Activated B cell treated with CpG ODN at 0.5 μM for 24 hours (primary cell): ENCODE measurements around the gene LSR. TPM values are rescaled to one million over a fixed set of nuclear protein-coding genes. Genes with fewer than 3 reads are reported as not detected.
"Not testable (repeated sequence)": the region's sequence is repeated elsewhere in the genome, so short reads cannot be mapped to it uniquely, and the experiment has no call there.

Experiments used
- ATAC-seq: fragments of 200-7000 bp; cut with Tn5 transposase; one replicate; pipeline ENCODE4 v1.10.0; 2021; ENCODE audit warnings: low read depth, mild to moderate bottlenecking, moderate library complexity
- CTCF ChIA-PET: fragments of 350-600 bp; sonication (Branson Sonifier 250); formaldehyde crosslinking; loops from one replicate; lab custom pipeline; 2021; ENCODE audit warnings: antibody characterized with exemption; lab: Charles Lee
- POLR2A ChIA-PET: fragments of 350-600 bp; sonication (Branson Sonifier 250); formaldehyde crosslinking; loops from one replicate; lab custom pipeline; 2021; ENCODE audit warnings: antibody characterized with exemption; lab: Charles Lee
- DNase-seq: peaks from one replicate; pipeline ENCODE4 v3.0.0; 2022
- H3K27ac Mint-ChIP-seq: one replicate; pipeline ENCODE4 v1.8.0; 2020; ENCODE audit warnings: mixed read lengths
- H3K27me3 Mint-ChIP-seq: one replicate; pipeline ENCODE4 v1.8.0; 2021; ENCODE audit warnings: mixed read lengths
- H3K36me3 Mint-ChIP-seq: one replicate; pipeline ENCODE4 v1.8.0; 2021; ENCODE audit warnings: low read depth, mixed read lengths
- H3K4me1 Mint-ChIP-seq: one replicate; pipeline ENCODE4 v1.8.0; 2021; ENCODE audit warnings: mixed read lengths
- H3K4me3 Mint-ChIP-seq: one replicate; pipeline ENCODE4 v1.8.0; 2020; ENCODE audit warnings: mild to moderate bottlenecking, mixed read lengths
- H3K9me3 Mint-ChIP-seq: one replicate; pipeline ENCODE4 v1.8.0; 2020; ENCODE audit warnings: mixed read lengths
- intact Hi-C: fragments of 100-400 bp; cut with micrococcal nuclease; formaldehyde crosslinking; loops from one replicate; pipeline ENCODE4 v1.15.1; 2024
- total RNA-seq: library from RNA; stranded (reverse); gene quantifications from 2 replicates; pipeline ENCODE4 v1.2.3, GENCODE V29; 2022
- TF ChIP-seq, protein P1 (sequence below): fragments of 200-600 bp; IDR thresholded peaks from one replicate; pipeline ENCODE4 v1.8.0; 2022; ENCODE audit warnings: antibody characterized with exemption, mild to moderate bottlenecking

Gene LSR
- total RNA-seq, 1 donor from 2014 or later = 18.0 TPM

DNA sequence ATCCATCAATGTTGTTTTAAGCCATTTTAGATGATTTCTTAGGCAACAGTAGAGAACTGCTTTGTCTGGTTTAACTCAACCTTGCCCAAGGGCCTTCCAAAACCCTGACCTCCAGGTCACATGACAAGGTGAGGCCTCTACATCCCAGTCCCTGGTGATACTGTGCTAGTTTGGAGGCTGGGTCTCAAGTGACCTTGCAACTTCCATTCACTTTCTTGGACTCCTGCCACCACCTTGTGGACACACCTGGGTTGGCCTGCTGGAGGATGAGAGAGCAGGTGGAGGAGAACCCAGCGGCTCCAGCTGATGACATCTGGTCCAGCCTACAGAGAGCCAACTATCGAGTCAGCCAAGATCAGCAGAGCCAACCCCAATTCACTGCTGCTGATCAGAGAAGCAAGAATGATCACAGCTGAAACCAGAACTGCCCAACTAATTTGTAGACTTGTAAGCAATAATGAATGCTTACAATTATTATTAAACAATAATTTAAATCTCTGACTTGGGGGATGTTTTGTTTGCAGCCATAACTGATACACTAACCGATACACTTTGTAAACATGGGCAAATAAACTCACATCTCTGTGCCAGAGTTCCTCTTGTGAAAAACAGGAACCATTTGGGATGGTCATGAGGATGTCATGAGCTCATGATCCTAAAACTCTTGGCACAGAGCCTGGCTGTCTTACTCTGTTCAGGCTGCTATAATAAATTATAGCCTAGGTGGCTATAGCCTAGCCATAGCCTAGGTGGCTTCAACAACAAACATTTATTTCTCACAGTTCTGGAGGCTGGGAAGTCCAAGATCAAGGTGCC lies 31.8 kb upstream of the LSR start:
- Mint-ChIP-seq H3K4me3 (no peak overlapping the region), H3K27ac (peak overlapping the region; percentile 98), H3K9me3 (no peaks in the 10 kb centered on the region), H3K36me3 (no peaks in the 10 kb centered on the region), H3K4me1 (peaks cover 52% of the 10 kb centered on the region), H3K27me3 (no peaks in the 10 kb centered on the region)
- POLR2A ChIA-PET = interaction anchor here (0.7 to 6.8 kb wide), 5 partner anchors 11 to 75 kb away, joined by 4 to 63 read pairs (median 18); partner anchors contain the start of gene FXYD5
- TF ChIP-seq, protein P1, sequence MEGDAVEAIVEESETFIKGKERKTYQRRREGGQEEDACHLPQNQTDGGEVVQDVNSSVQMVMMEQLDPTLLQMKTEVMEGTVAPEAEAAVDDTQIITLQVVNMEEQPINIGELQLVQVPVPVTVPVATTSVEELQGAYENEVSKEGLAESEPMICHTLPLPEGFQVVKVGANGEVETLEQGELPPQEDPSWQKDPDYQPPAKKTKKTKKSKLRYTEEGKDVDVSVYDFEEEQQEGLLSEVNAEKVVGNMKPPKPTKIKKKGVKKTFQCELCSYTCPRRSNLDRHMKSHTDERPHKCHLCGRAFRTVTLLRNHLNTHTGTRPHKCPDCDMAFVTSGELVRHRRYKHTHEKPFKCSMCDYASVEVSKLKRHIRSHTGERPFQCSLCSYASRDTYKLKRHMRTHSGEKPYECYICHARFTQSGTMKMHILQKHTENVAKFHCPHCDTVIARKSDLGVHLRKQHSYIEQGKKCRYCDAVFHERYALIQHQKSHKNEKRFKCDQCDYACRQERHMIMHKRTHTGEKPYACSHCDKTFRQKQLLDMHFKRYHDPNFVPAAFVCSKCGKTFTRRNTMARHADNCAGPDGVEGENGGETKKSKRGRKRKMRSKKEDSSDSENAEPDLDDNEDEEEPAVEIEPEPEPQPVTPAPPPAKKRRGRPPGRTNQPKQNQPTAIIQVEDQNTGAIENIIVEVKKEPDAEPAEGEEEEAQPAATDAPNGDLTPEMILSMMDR = no peak
- DNase-seq (no peak), ATAC-seq (no peak)
- intact Hi-C loops = loop anchor here (1.0 kb wide), 2 partner anchors 103 to 150 kb away; no protein-coding TSS in a partner anchor
- CTCF ChIA-PET = interaction anchor here (0.8 to 3.1 kb wide), 10 partner anchors 10 to 150 kb away, joined by 3 to 27 read pairs (median 4); partner anchors contain the start of genes FXYD3, FXYD5 and FXYD7

GRCh38 chr19:35217649-35217990 lies 31.2 kb upstream of the LSR start:
- intact Hi-C loops = loop anchor here (1.0 kb wide), 2 partner anchors 103 to 150 kb away; no protein-coding TSS in a partner anchor
- ATAC-seq (no peak), DNase-seq (no peak)
- no peaks in the 10 kb centered on the region for H3K9me3 Mint-ChIP-seq
- no peaks in the 10 kb centered on the region for H3K36me3 Mint-ChIP-seq
- ChIA-PET POLR2A (interaction anchor here (0.7 to 5.2 kb wide), 3 partner anchors 11 to 76 kb away, joined by 4 to 36 read pairs (median 18); no protein-coding TSS in a partner anchor), CTCF (interaction anchor here (0.8 to 3.1 kb wide), 6 partner anchors 11 to 75 kb away, joined by 3 to 27 read pairs (median 4); partner anchors contain the start of genes FXYD5 and FXYD7)
- no peak overlapping the region for H3K27ac Mint-ChIP-seq
- TF ChIP-seq, protein P1 = no peak
- H3K27me3 Mint-ChIP-seq = no peaks in the 10 kb centered on the region
- H3K4me1 Mint-ChIP-seq = peaks cover 49% of the 10 kb centered on the region
- H3K4me3 Mint-ChIP-seq = no peak overlapping the region

DNA sequence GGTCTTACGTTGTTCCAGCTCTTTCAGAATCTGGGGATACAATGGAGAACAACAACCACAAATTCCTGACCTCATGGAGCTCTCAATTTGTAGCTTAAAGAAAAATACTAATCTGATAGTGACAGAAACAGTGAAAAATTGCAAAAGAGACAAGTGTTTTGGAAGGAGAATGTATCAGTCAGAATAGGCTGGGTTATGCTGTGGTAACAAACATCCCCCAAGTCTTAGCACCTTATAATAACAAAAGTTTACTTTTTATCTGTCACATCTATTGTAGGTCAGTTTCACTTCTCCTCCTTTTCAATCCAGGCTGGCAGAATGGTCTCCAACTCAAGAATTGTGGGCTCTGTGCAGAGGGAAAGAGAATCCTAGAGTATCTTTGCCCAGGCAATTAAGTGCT lies 29.8 kb upstream of the LSR start:
- intact Hi-C loops = no loop called here
- POLR2A ChIA-PET = interaction anchor here (0.5 to 0.8 kb wide), 3 partner anchors 13 to 17 kb away, joined by 3 to 8 read pairs (median 3); no protein-coding TSS in a partner anchor
- no peaks in the 10 kb centered on the region for H3K9me3 Mint-ChIP-seq
- H3K4me1 Mint-ChIP-seq = peaks cover 43% of the 10 kb centered on the region
- CTCF ChIA-PET = interaction anchor here (1.2 kb wide), 1 partner anchor 249 kb away, joined by 3 read pairs; no protein-coding TSS in a partner anchor
- no peak for ATAC-seq
- no peak overlapping the region for H3K4me3 Mint-ChIP-seq
- H3K27me3 Mint-ChIP-seq = no peaks in the 10 kb centered on the region
- H3K27ac Mint-ChIP-seq = no peak overlapping the region
- TF ChIP-seq, protein P1 = no peak
- no peak for DNase-seq
- no peaks in the 10 kb centered on the region for H3K36me3 Mint-ChIP-seq

GRCh38 chr19:35220315-35220921 lies 28.4 kb upstream of the LSR start:
- DNase-seq = no peak
- Mint-ChIP-seq H3K27ac (no peak overlapping the region), H3K9me3 (no peaks in the 10 kb centered on the region), H3K4me1 (peaks cover 39% of the 10 kb centered on the region), H3K36me3 (no peaks in the 10 kb centered on the region), H3K27me3 (no peaks in the 10 kb centered on the region), H3K4me3 (no peak overlapping the region)
- ATAC-seq = no peak
- ChIA-PET POLR2A (no interaction called here), CTCF (no interaction called here)
- TF ChIP-seq, protein P1 = no peak
- intact Hi-C loops = no loop called here

GRCh38 chr19:35220973-35221590 lies 27.7 kb upstream of the LSR start:
- H3K9me3 Mint-ChIP-seq, CTCF ChIA-PET, DNase-seq, H3K27me3 Mint-ChIP-seq, intact Hi-C loops, H3K4me3 Mint-ChIP-seq, H3K36me3 Mint-ChIP-seq, ATAC-seq, H3K27ac Mint-ChIP-seq, POLR2A ChIA-PET: not testable (repeated sequence)
- peaks cover 38% of the 10 kb centered on the region for H3K4me1 Mint-ChIP-seq
